SU-DHL-6 (cell line): ENCODE data around the gene PTGIR.

Experiments used
- CTCF ChIP-seq: fragments of 200-600 bp; sonication (generic); IDR thresholded peaks from one replicate; pipeline ENCODE4 v1.5.1; 2017; ENCODE audit warnings: antibody characterized with exemption, mild to moderate bottlenecking, low read length, moderate library complexity; ENCODE audit not compliant: insufficient read depth, poor library complexity, severe bottlenecking
- EZH2phosphoT487 ChIP-seq: fragments of 200-600 bp; sonication (generic), shearing (Covaris generic); conservative IDR thresholded peaks from 2 replicates; pipeline ENCODE4 v1.6.1; 2018; ENCODE audit warnings: mild to moderate bottlenecking, antibody characterized with exemption, low read length, moderate library complexity, mixed read lengths

- TF ChIP-seq CTCF (no peak), EZH2phosphoT487 (no peak)
Measured at GRCh38 chr19:46596008-46596407, 28.9 kb downstream of the PTGIR start.
